K562 (cell line): ENCODE results near the gene UBE2H. TPM values are rescaled to one million over a fixed set of nuclear protein-coding genes. Genes with fewer than 3 reads are reported as not detected.
A peak's percentile ranks its signal among the peaks of the same experiment; 100 is the strongest.

Source experiments
- ATAC-seq: fragments of 200-7000 bp; cut with Tn5 transposase; 3 replicates; pipeline ENCODE4 v1.9.1; 2020; ENCODE audit warnings: moderate library complexity
- BruUV-seq: library from RNA; stranded (reverse); fragments of 400-500 nt; replicated peaks from 2 replicates; lab custom pipeline; 2021; lab: Mats Ljungman, UMichigan
- CTCF ChIA-PET: fragments of 300-600 bp; formaldehyde crosslinking; extraction: SDS; loops from one replicate; lab custom pipeline; 2021; ENCODE audit warnings: low intra/inter-chr PET ratio; lab: Yijun Ruan, JAX
- POLR2A ChIA-PET: fragments of 300-600, 350-650 bp; sonication (Branson Sonifier 250); formaldehyde crosslinking; extraction: SDS; loops from one replicate; lab custom pipeline; 2021; ENCODE audit warnings: antibody characterized with exemption, inconsistent platforms; lab: Yijun Ruan, JAX
- DNase-seq, 4 experiments: peaks; one replicate each; pipeline versions ENCODE4 v3.0.0 to v3.0.0-alpha.2; 2011 to 2018; ENCODE audit warnings: low spot score in 3 of 4, mixed read lengths in 3 of 4; ENCODE audit errors: extremely low read depth in 1 of 4
- FAIRE-seq: peaks from 2 replicates; lab custom pipeline; 2011; peaks lifted over from hg19 to GRCh38; lab: Jason Lieb, UNC
- H2AFZ ChIP-seq: 2 replicates; pipeline ENCODE4 v1.6.0; 2011; ENCODE audit warnings: low read depth, low read length, control low read depth, inconsistent platforms
- H3K27ac ChIP-seq: fragments of 200-600 bp; 3 replicates; pipeline ENCODE4 v1.8.0; 2011; ENCODE audit warnings: low read depth, mild to moderate bottlenecking, control low read depth, inconsistent platforms, low read length, moderate library complexity, mixed read lengths; ENCODE audit errors: extremely low read depth
- H3K27me3 ChIP-seq, 2 experiments: fragments of 300-600 bp in 1 of 2; 2 replicates in 1 of 2; 3 replicates in 1 of 2; pipeline versions ENCODE4 v1.6.0 to v1.8.0; 2011; ENCODE audit warnings: inconsistent platforms in 2 of 2, low read length in 2 of 2, mild to moderate bottlenecking in 1 of 2, mixed read lengths in 1 of 2, moderate library complexity in 1 of 2; ENCODE audit not compliant: control insufficient read depth in 2 of 2, insufficient read depth in 2 of 2
- H3K36me3 ChIP-seq: fragments of 300-600 bp; 3 replicates; pipeline ENCODE4 v1.8.0; 2011; ENCODE audit warnings: mild to moderate bottlenecking, low read length, inconsistent platforms; ENCODE audit not compliant: control insufficient read depth, insufficient read depth
- H3K4me1 ChIP-seq, 2 experiments: fragments of 200-600 bp in 1 of 2; replicated peaks in 1 of 2; 2 replicates in 1 of 2; 3 replicates in 1 of 2; pipeline versions ENCODE4 v1.5.1 to v1.8.0; 2011; ENCODE audit warnings: inconsistent platforms in 2 of 2, low read length in 2 of 2, mild to moderate bottlenecking in 1 of 2, mixed read lengths in 1 of 2, moderate library complexity in 1 of 2; ENCODE audit not compliant: control insufficient read depth in 2 of 2, insufficient read depth in 2 of 2
- H3K4me2 ChIP-seq: 2 replicates; pipeline ENCODE4 v1.6.1; 2011; ENCODE audit warnings: low read length, control low read depth, inconsistent platforms, mixed read lengths; ENCODE audit not compliant: insufficient read depth
- H3K4me3 ChIP-seq: fragments of 200-600 bp; sonication (generic), shearing (Covaris generic); 2 replicates; pipeline ENCODE4 v1.5.1; 2016; ENCODE audit warnings: control low read depth, inconsistent platforms
- H3K79me2 ChIP-seq: fragments of 200-600 bp; 3 replicates; pipeline ENCODE4 v1.8.0; 2011; ENCODE audit warnings: low read length, inconsistent platforms; ENCODE audit not compliant: control insufficient read depth, insufficient read depth
- H3K9ac ChIP-seq, 2 experiments: 2 replicates each; pipeline versions ENCODE4 v1.6.0 to v1.6.1; 2011; ENCODE audit warnings: low read depth in 2 of 2, low read length in 2 of 2, control low read depth in 1 of 2, inconsistent platforms in 1 of 2, mild to moderate bottlenecking in 1 of 2, mixed read lengths in 1 of 2; ENCODE audit not compliant: insufficient read depth in 1 of 2
- H3K9me1 ChIP-seq: one replicate; pipeline ENCODE4 v1.6.0; 2011; ENCODE audit warnings: inconsistent platforms, mild to moderate bottlenecking, low read length, moderate library complexity; ENCODE audit not compliant: control insufficient read depth, insufficient read depth
- H3K9me3 ChIP-seq: replicated peaks from 2 replicates; pipeline ENCODE4 v1.5.1; 2011; ENCODE audit warnings: low read depth, low read length, inconsistent platforms; ENCODE audit not compliant: control insufficient read depth, insufficient read depth
- H4K20me1 ChIP-seq: replicated peaks from 2 replicates; pipeline ENCODE4 v1.6.1; 2011; ENCODE audit warnings: low read length, inconsistent platforms, mixed read lengths; ENCODE audit not compliant: control insufficient read depth, insufficient read depth
- DIDO1 ChIP-seq: fragments of 450-650 bp; IDR thresholded peaks from 2 replicates; pipeline ENCODE4 v1.6.1; 2016; ENCODE audit warnings: low read depth, missing biosample characterization, missing genetic modification characterization
- RAD51 ChIP-seq: fragments of 450-650 bp; IDR thresholded peaks from 2 replicates; pipeline ENCODE4 v1.7.1; 2016; ENCODE audit warnings: low read depth, mild to moderate bottlenecking, borderline replicate concordance
- SIX5 ChIP-seq, 2 experiments: IDR thresholded peaks; 2 replicates each; pipeline ENCODE4 v1.6.1; 2011; ENCODE audit warnings: low read length in 2 of 2, borderline replicate concordance in 1 of 2, low read depth in 1 of 2, mild to moderate bottlenecking in 1 of 2, moderate library complexity in 1 of 2; ENCODE audit not compliant: insufficient read depth in 1 of 2
- SNAPC5 ChIP-seq: fragments of 250-450 bp; sonication (Bioruptor Pico); IDR thresholded peaks from 2 replicates; pipeline ENCODE4 v1.8.0; 2021; ENCODE audit warnings: moderate library complexity, mild to moderate bottlenecking, inconsistent platforms
- USF1 ChIP-seq: sonication (generic); formaldehyde crosslinking; IDR thresholded peaks from 2 replicates; pipeline ENCODE4 v1.9.0; 2022; ENCODE audit warnings: mild to moderate bottlenecking, missing genetic modification reagents
- ZNF143 ChIP-seq: sonication (generic); formaldehyde crosslinking; IDR thresholded peaks from 2 replicates; pipeline ENCODE4 v1.9.0; 2022; ENCODE audit warnings: mild to moderate bottlenecking, missing genetic modification reagents
- ZNF584 ChIP-seq: fragments of 200-800 bp; sonication (Bioruptor generic); IDR thresholded peaks from 2 replicates; pipeline ENCODE4 v1.6.1; 2016; ENCODE audit warnings: low read depth, mild to moderate bottlenecking, missing genetic modification characterization, missing compliant biosample characterization
- WGBS: fragments of 100-300 bp; shearing (Covaris generic); methylation state at CpG from one replicate; pipeline ENCODE4 v1.1.6; 2016; ENCODE audit warnings: low coverage, mixed read lengths; ENCODE audit not compliant: insufficient coverage; ENCODE audit errors: missing lambda C conversion rate; 5-methylcytosine and 5-hydroxymethylcytosine counted together
- in situ Hi-C: fragments of 300-500 bp; cut with MboI; formaldehyde crosslinking; loops from 4 replicates; pipeline ENCODE4 v1.15.0; 2018; ENCODE audit warnings: inconsistent platforms, mixed read lengths
- intact Hi-C: fragments of 100-400 bp; cut with micrococcal nuclease; formaldehyde crosslinking; loops from 2 replicates; pipeline ENCODE4 v1.14.2; 2022
- polyA plus RNA-seq, 8 experiments: library from polyadenylated mRNA; depleted of rRNA in 4 of 8; stranded (reverse) in 5 of 8; unstranded in 3 of 8; fragments of >200 nt; fragmentation: Nextera tagmentation in 2 of 8; fragmentation: Illumina TruSeq in 1 of 8; extraction: Ambion mirVana in 2 of 8; extraction: Trizol in 1 of 8; gene quantifications; 2 replicates each; pipeline versions ENCODE4 v1.2.1 to v1.2.3, GENCODE V29; 2011 to 2014; ENCODE audit warnings: inconsistent platforms in 1 of 8, missing spikeins in 1 of 8
- total RNA-seq, 7 experiments: library from RNA; depleted of rRNA in 6 of 7; stranded (reverse); fragments of >200 nt in 6 of 7; fragmentation: Illumina TruSeq in 2 of 7; extraction: Trizol in 2 of 7; gene quantifications; 2 replicates each; pipeline versions ENCODE4 v1.2.1 to v1.2.3, GENCODE V29; 2011 to 2021; ENCODE audit warnings: low replicate concordance in 1 of 7

The UBE2H gene
- total and polyA plus RNA-seq, 9 of the 15 experiments (the other 6 are each of a cell fraction or from before 2014, with no cell fraction given) = 6.3 to 33.0 (median 13.3) TPM

- Histone ChIP-seq H3K9me3 (no peaks in the 10 kb centered on the region), H3K79me2 (no peaks in the 10 kb centered on the region), H4K20me1 (no peaks in the 10 kb centered on the region), H3K4me3 (peak overlapping the region; percentile 47), H3K27ac (no peak overlapping the region), H3K27me3 (0 out of 5 replicates have a peak, but pooled peaks cover 0 to 5% of the 10 kb centered on the region in 2 experiments), H3K9me1 (no peaks in the 10 kb centered on the region), H3K36me3 (no peaks in the 10 kb centered on the region), H3K4me1 (peaks cover 11 to 23% of the 10 kb centered on the region in 2 experiments; a peak in 4 of 5 replicates), H3K9ac (peak overlapping the region in 1 of 2 experiments; percentile 92; a peak in 2 of 4 replicates), H2AFZ (peak overlapping the region; percentile 93), H3K4me2 (peak overlapping the region; percentile 89)
- FAIRE-seq (peak; percentile 86), DNase-seq (peak; percentile 77 to 90 (median 86)), ATAC-seq (peak; percentile 82)
- intact Hi-C loops = loop anchor here (1.0 to 10.0 kb wide), 6 partner anchors 160 to 600 kb away; partner anchors contain the start of gene AHCYL2
- ChIA-PET POLR2A (interaction anchor here (0.6 to 1.3 kb wide), 12 partner anchors 9 to 770 kb away, joined by 3 to 4 read pairs (median 3); partner anchors contain the start of gene TNPO3), CTCF (interaction anchor here (0.7 to 3.8 kb wide), 6 partner anchors 131 to 606 kb away, joined by 3 to 82 read pairs (median 4); no protein-coding TSS in a partner anchor)
- no TSS peak for BruUV-seq
- in situ Hi-C loops = loop anchor here (5.0 to 10.0 kb wide), 2 partner anchors 157 to 480 kb away; no protein-coding TSS in a partner anchor
- 37% methylated on average over 28 of the region's 28 CpGs for WGBS
- TF ChIP-seq RAD51 = no peak; the same call in 1 of the 2 replicates
- TF ChIP-seq ZNF584 (CRISPR knock-in tag) = no peak
- TF ChIP-seq SIX5 (IDR thresholded peaks at IDR 0.05; ENCODE audit: borderline replicate concordance in 1 of 2, insufficient read depth in 1 of 2, low read depth in 1 of 2, low read length in 2 of 2) = no peak
- no peak for TF ChIP-seq SNAPC5 (CRISPR knock-in tag)
- TF ChIP-seq DIDO1 = no peak
- TF ChIP-seq USF1 = peak; percentile 46; the same call in 1 of the 2 replicates
- TF ChIP-seq ZNF143 (CRISPR knock-in tag) = 0 out of 2 replicates have a peak, but pooled peaks have one; percentile 30
Measured at GRCh38 chr7:129824291-129825208, 128.2 kb downstream of the UBE2H start.
